CD14-positive monocyte (primary cell): ENCODE results near the gene ROBO1. TPM values are rescaled to one million over a fixed set of nuclear protein-coding genes. Genes with fewer than 3 reads are reported as not detected.
"Not testable (repeated sequence)": the region's sequence is repeated elsewhere in the genome, so short reads cannot be mapped to it uniquely, and the experiment has no call there.

Experiments
- DNase-seq, 3 donors: peaks; one replicate each; pipeline ENCODE4 v3.0.0-alpha.2; 2011 to 2022
- H2AFZ ChIP-seq: 2 replicates; pipeline ENCODE4 v1.6.0; 2012; ENCODE audit warnings: mild to moderate bottlenecking, low read depth, low read length, inconsistent platforms; ENCODE audit not compliant: insufficient read depth, poor library complexity, severe bottlenecking
- H3K27ac ChIP-seq, 2 donors: 1 replicate in 1 of 2; 2 replicates in 1 of 2; pipeline ENCODE4 v1.5.1; 2012 to 2013; ENCODE audit warnings: low read length in 2 of 2, control low read depth in 1 of 2, inconsistent platforms in 1 of 2, low read depth in 1 of 2, mild to moderate bottlenecking in 1 of 2
- H3K27me3 ChIP-seq, 2 donors: one replicate each; pipeline versions ENCODE4 v1.6.0 to v1.6.1; 2011 to 2013; ENCODE audit warnings: low read length in 2 of 2; ENCODE audit not compliant: control insufficient read depth in 2 of 2, insufficient read depth in 2 of 2
- H3K36me3 ChIP-seq, 2 donors: replicated peaks in 1 of 2; 1 replicate in 1 of 2; 2 replicates in 1 of 2; pipeline versions ENCODE4 v1.5.1 to v1.6.1; 2012 to 2013; ENCODE audit warnings: low read length in 2 of 2, control low read depth in 1 of 2, inconsistent platforms in 1 of 2, mild to moderate bottlenecking in 1 of 2; ENCODE audit not compliant: insufficient read depth in 2 of 2, control insufficient read depth in 1 of 2
- H3K4me1 ChIP-seq, 2 donors: 1 replicate in 1 of 2; 2 replicates in 1 of 2; pipeline versions ENCODE4 v1.5.1 to v1.6.1; 2012 to 2013; ENCODE audit warnings: low read length in 2 of 2, control low read depth in 1 of 2, inconsistent platforms in 1 of 2, mild to moderate bottlenecking in 1 of 2, moderate library complexity in 1 of 2; ENCODE audit not compliant: insufficient read depth in 2 of 2, control insufficient read depth in 1 of 2
- H3K4me2 ChIP-seq: replicated peaks from 2 replicates; pipeline ENCODE3; 2012; ENCODE audit warnings: low read length, moderate library complexity, mild to moderate bottlenecking; ENCODE audit not compliant: poor library complexity, severe bottlenecking; ENCODE audit errors: extremely low read depth
- H3K4me3 ChIP-seq, 3 experiments: fragments of 200-600 bp in 1 of 3; sonication (generic) in 1 of 3; replicated peaks in 1 of 3; 1 replicate in 2 of 3; 2 replicates in 1 of 3; pipeline ENCODE4 v1.5.1; 2011 to 2013; ENCODE audit warnings: low read length in 3 of 3, mild to moderate bottlenecking in 3 of 3, control low read depth in 2 of 3, low read depth in 2 of 3, inconsistent platforms in 1 of 3, moderate library complexity in 1 of 3
- H3K79me2 ChIP-seq: 2 replicates; pipeline ENCODE4 v1.6.0; 2012; ENCODE audit warnings: mild to moderate bottlenecking, control low read depth, inconsistent platforms, low read length, moderate library complexity; ENCODE audit not compliant: insufficient read depth
- H3K9ac ChIP-seq: 2 replicates; pipeline ENCODE4 v1.6.0; 2017; ENCODE audit warnings: low read length, mild to moderate bottlenecking; ENCODE audit not compliant: insufficient read depth, poor library complexity, severe bottlenecking
- H3K9me3 ChIP-seq, 2 donors: replicated peaks in 1 of 2; 1 replicate in 1 of 2; 2 replicates in 1 of 2; pipeline versions ENCODE4 v1.5.1 to v1.6.1; 2012 to 2013; ENCODE audit warnings: low read length in 2 of 2, control low read depth in 1 of 2; ENCODE audit not compliant: control insufficient read depth in 1 of 2, insufficient read depth in 1 of 2
- H4K20me1 ChIP-seq: 2 replicates; pipeline ENCODE4 v1.6.0; 2012; ENCODE audit warnings: mild to moderate bottlenecking, low read length, control low read depth, moderate library complexity; ENCODE audit not compliant: insufficient read depth
- H3K27ac Mint-ChIP-seq, 7 donors: one replicate each; pipeline ENCODE4 v1.8.0; 2020; ENCODE audit warnings: mild to moderate bottlenecking in 7 of 7, mixed read lengths in 7 of 7, moderate library complexity in 6 of 7, inconsistent platforms in 2 of 7
- H3K27me3 Mint-ChIP-seq, 3 donors: one replicate each; pipeline ENCODE4 v1.8.0; 2021 to 2022; ENCODE audit warnings: low read depth in 3 of 3, mild to moderate bottlenecking in 3 of 3, mixed read lengths in 3 of 3, moderate library complexity in 3 of 3, inconsistent platforms in 1 of 3
- H3K36me3 Mint-ChIP-seq, 2 donors: one replicate each; pipeline ENCODE4 v1.8.0; 2020; ENCODE audit warnings: mixed read lengths in 2 of 2, inconsistent platforms in 1 of 2, mild to moderate bottlenecking in 1 of 2
- H3K4me1 Mint-ChIP-seq: one replicate; pipeline ENCODE4 v1.8.0; 2020; ENCODE audit warnings: mild to moderate bottlenecking, mixed read lengths
- H3K4me3 Mint-ChIP-seq, 2 donors: one replicate each; pipeline ENCODE4 v1.8.0; 2020; ENCODE audit warnings: mild to moderate bottlenecking in 2 of 2, mixed read lengths in 2 of 2, moderate library complexity in 1 of 2
- H3K9me3 Mint-ChIP-seq, 7 donors: one replicate each; pipeline ENCODE4 v1.8.0; 2020 to 2022; ENCODE audit warnings: mixed read lengths in 7 of 7, mild to moderate bottlenecking in 6 of 7, moderate library complexity in 6 of 7, inconsistent platforms in 2 of 7
- CTCF ChIP-seq: fragments of 200-600 bp; IDR thresholded peaks from one replicate; pipeline ENCODE4 v1.8.0; 2022; ENCODE audit warnings: antibody characterized with exemption, mild to moderate bottlenecking
- WGBS: methylation state at CpG from one replicate; pipeline ENCODE4 v1.1.5; 2013; ENCODE audit warnings: missing lambda C conversion rate; ENCODE audit not compliant: insufficient coverage; 5-methylcytosine and 5-hydroxymethylcytosine counted together
- intact Hi-C, 2 donors: fragments of 100-400 bp; cut with micrococcal nuclease; formaldehyde crosslinking; loops; one replicate each; pipeline versions ENCODE4 v1.15.0 to v1.15.1; 2023
- polyA plus RNA-seq, 3 donors: library from polyadenylated mRNA; depleted of rRNA in 1 of 3; unstranded in 2 of 3; stranded (reverse) in 1 of 3; fragments of 300-500 nt in 2 of 3; fragments of >200 nt in 1 of 3; fragmentation: Illumina TruSeq in 2 of 3; gene quantifications; 1 replicate in 2 of 3; 2 replicates in 1 of 3; pipeline ENCODE4 v1.2.3, GENCODE V29; 2012 to 2021

ROBO1 gene
- polyA plus RNA-seq, 3 donors = 0.09 to 0.10 TPM; not detected in 1

DNA sequence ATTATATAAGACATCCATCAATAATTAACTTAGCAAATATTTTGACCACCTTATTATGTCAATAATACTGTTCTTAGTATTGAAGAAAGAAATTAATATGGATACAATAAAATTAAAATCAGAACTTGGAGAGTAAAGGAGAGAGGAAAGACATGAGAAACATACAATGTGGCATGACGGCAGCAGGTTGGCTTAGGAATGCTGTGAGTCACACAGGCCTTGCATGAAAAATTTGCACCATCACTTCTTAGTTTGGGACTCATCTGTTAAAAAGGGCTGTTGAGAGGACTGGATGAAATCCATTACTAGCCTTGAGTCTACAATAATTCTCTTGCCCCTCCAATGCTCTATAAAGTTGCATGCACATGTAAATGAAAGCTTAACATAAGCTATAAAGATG is 880.8 kb downstream of the ROBO1 start:
- Mint-ChIP-seq H3K9me3 (peaks cover 0 to 22% (median 3%) of the 10 kb centered on the region in 7 donors), H3K36me3 (no peaks in the 10 kb centered on the region), H3K4me3 (no peak overlapping the region), H3K27me3 (peaks cover 0 to 2% (median 1%) of the 10 kb centered on the region in 3 donors), H3K4me1 (no peaks in the 10 kb centered on the region), H3K27ac (no peak overlapping the region)
- no peaks in the 10 kb centered on the region for H3K9me3 ChIP-seq
- intact Hi-C loops = no loop called here
- H3K27ac ChIP-seq = no peak overlapping the region
- H3K4me1 ChIP-seq = no peaks in the 10 kb centered on the region
- H4K20me1 ChIP-seq = no peaks in the 10 kb centered on the region
- H3K9ac ChIP-seq = no peak overlapping the region
- WGBS = 100% methylated on average over 1 of the region's 1 CpG
- no peaks in the 10 kb centered on the region for H3K36me3 ChIP-seq
- H3K4me2 ChIP-seq = no peak overlapping the region
- TF ChIP-seq CTCF = no peak
- no peak overlapping the region for H3K4me3 ChIP-seq
- no peak for DNase-seq
- H2AFZ ChIP-seq = no peak overlapping the region
- H3K27me3 ChIP-seq = no peaks in the 10 kb centered on the region
- H3K79me2 ChIP-seq = no peaks in the 10 kb centered on the region

DNA sequence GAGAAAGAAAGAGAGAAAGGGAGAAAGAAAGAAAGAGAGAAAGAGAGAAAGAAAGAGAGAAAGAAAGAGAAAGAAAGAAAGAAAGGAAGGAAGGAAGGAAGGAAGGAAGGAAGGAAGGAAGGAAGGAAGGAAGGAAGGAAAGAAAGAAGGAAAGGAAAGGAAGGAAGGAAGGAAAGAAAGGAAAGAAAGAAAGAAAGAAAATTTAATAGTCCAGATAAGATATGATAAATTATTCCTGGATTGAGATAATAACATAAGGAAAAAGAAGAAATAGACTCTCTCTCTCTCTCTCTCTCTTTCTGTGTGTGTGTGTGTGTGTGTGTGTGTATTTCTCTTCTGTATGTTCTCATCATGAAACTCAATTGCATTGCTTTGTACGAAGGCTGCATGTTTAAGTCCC is 883.2 kb downstream of the ROBO1 start:
- H3K9ac ChIP-seq, H3K9me3 ChIP-seq, H3K4me3 Mint-ChIP-seq: not testable (repeated sequence)

More for the DNA sequence above, 883.2 kb downstream of the ROBO1 start:
- DNase-seq, H3K36me3 Mint-ChIP-seq, H3K4me2 ChIP-seq, H3K27me3 Mint-ChIP-seq, H4K20me1 ChIP-seq, H3K36me3 ChIP-seq, H3K4me1 ChIP-seq, H3K27me3 ChIP-seq, H3K27ac Mint-ChIP-seq, H2AFZ ChIP-seq, H3K79me2 ChIP-seq, H3K4me1 Mint-ChIP-seq, H3K4me3 ChIP-seq, H3K27ac ChIP-seq, intact Hi-C loops: not testable (repeated sequence)
- no CpG with 5 or more reads among the region's 1 CpG for WGBS
- peaks cover 0 to 18% (median 3%) of the 10 kb centered on the region in 7 donors for H3K9me3 Mint-ChIP-seq
